HTERT RPE-1 (cell line): ENCODE measurements around the gene HEATR3.

Experiments used
- in situ Hi-C: fragments of 300-500 bp; cut with MboI; formaldehyde crosslinking; loops from 4 replicates; pipeline ENCODE4 v1.14.3; 2020; ENCODE audit warnings: low sequenced_read_pairs

The HEATR3 gene

DNA sequence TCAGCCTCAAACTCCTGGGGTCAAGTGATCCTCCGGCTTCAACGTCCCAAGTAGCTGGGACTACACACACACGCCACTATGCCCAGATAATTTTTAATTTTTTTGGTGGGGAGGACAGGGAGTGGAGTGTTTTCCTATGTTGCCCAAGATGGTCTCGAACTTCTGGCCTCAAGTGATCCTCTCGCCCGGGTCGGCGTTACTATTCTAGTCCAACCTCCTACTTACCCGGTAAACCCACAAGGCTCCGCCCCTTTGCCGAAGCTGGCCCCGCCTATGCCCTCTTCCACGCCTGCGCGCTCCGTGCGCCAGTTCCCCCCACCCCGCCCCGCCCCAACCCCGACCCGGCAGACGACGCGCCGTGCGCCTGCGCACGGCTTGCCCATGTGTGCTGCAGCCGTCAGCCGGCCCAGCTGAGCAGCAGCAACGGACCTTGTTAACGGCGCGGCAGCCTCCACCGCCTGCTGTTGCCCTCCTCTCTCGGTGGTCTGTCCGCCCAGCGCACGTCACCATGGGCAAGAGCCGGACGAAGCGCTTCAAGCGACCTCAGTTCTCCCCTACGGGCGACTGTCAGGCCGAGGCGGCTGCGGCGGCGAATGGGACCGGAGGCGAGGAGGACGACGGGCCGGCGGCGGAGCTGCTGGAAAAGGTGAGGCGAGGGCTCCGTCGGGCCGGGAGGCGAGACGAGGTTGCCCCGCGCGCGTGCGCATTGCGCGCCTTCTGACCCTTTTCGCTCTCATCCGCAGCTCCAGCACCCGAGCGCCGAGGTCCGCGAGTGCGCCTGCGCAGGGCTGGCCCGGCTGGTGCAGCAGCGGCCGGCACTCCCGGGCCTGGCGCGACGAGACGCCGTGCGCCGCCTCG, at the start of gene HEATR3:
TSS of gene HEATR3 (plus strand) at position 347 of the 858 bp plus-strand sequence. CDS start at position 509, 162 bp downstream.
- in situ Hi-C loops, result no loop called here

DNA sequence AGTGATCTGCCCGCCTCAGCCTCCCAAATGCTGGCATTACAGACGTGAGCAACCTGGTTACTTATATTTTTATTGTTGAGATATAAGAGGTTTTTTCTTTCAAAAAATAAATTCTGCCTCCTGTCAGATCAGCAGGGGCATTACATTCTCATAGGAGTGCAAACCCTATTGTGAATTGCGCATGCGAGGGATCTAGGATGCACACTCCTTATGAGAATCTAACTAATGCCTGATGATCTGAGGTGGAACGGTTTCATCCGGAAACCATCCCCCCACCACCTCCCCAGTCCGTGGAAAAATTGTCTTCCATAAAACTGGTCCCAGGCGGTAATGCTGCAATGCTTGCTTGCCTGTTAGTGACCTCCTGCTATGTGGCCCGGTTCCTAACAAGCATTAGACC, 48.2 kb upstream of the HEATR3 start:
- in situ Hi-C loops, result no loop called here

DNA sequence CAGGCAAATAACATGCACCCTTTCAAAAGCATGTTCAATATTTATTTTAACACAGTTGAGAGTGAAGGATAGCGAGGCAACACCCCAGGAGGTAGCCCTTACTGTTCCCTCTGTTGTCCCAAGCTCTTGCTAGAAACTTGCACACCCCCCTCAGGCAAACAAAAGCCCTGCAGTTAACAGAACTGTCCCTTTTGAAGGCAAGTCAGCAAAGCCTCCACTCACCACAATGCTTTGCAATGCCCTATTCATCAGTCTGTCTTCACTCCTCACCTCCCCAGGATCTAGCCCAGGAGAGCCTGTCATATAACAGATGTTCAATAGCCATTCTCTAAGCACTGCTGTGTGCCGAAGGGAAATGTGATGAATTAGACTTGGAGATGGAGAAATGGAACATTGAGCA, 44.2 kb upstream of the HEATR3 start:
- in situ Hi-C loops, result no loop called here

- in situ Hi-C loops, result no loop called here
Measured at GRCh38 chr16:50023641-50024040, 42.1 kb upstream of the HEATR3 start.

DNA sequence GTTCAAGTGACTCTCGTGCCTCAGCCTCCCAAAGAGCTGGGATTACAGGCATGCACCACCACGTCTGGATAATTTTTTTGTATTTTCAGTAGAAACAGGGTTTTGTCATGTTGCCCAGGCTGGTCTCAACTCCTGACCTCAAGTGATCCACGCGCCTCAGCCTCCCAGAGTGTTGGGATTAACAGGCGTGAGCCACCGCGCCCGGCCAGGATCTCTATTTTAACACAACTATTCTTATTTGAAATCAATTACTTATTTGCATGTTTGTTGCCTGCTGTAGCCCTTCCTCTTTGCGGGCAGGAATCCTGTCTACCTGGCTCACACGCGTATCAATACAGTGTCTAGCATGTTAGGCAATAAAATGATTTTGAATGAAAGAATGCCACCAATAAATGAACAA, 41.6 kb upstream of the HEATR3 start:
- in situ Hi-C loops, result no loop called here

- in situ Hi-C loops, result no loop called here
Measured at GRCh38 chr16:50024684-50025536, 40.9 kb upstream of the HEATR3 start, which contains the start of gene CNEP1R1. Gene CNEP1R1 (plus strand): TSS chr16:50025225. CDS start chr16:50025316, 91 bp downstream.

GRCh38 chr16:50025537-50025931, 40.2 kb upstream of the HEATR3 start:
- in situ Hi-C loops, result no loop called here

DNA sequence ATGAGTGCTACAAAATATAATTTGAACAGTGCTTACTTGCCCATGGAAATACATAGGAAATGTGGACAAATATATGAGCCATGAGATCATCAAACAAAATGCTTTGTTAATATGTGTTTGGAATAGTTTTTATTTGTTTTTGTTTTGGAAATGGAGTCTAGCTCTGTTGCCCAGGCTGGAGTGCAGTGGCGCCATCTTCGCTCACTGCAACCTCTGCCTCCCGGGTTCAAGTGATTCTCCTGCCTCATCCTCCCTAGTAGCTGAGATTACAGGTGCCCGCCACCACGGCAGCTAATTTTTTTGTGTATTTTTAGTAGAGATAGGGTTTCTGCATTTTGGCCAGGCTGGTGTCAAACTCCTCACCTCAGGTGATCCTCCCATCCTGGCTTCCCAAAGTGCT, 37.9 kb upstream of the HEATR3 start:
- in situ Hi-C loops, result no loop called here

- in situ Hi-C loops, result no loop called here
Measured at GRCh38 chr16:50035468-50035992, 30.2 kb upstream of the HEATR3 start.

GRCh38 chr16:50036426-50036825, 29.3 kb upstream of the HEATR3 start:
- in situ Hi-C loops, result no loop called here

DNA sequence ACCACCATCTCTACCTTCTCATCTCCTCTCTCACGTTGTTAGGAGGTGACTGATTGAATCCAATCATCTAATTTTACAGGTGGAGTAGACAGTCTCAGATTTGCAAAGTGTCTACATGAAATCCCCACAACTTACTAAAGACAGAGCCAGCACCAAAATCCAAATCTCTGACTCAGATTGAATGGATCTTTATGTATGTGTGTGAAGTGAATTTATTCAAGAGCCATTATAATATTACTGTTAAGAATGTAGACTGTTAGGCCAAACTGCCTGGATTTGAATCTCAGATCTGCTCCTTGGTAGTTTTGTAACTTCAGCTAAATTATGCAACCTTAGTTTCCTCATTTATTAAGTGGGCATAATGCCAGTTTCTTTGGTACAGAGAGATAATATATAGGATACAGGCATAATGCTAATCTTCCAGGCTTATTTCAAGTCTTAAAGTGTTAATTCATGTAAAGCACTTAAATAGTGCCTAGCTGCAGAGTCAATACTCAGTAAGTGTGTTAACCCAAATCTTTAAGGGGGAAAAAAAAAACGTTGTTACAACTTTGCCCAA, 28.0 kb upstream of the HEATR3 start:
- in situ Hi-C loops, result no loop called here

GRCh38 chr16:50038286-50038685, 27.5 kb upstream of the HEATR3 start:
- in situ Hi-C loops, result no loop called here

DNA sequence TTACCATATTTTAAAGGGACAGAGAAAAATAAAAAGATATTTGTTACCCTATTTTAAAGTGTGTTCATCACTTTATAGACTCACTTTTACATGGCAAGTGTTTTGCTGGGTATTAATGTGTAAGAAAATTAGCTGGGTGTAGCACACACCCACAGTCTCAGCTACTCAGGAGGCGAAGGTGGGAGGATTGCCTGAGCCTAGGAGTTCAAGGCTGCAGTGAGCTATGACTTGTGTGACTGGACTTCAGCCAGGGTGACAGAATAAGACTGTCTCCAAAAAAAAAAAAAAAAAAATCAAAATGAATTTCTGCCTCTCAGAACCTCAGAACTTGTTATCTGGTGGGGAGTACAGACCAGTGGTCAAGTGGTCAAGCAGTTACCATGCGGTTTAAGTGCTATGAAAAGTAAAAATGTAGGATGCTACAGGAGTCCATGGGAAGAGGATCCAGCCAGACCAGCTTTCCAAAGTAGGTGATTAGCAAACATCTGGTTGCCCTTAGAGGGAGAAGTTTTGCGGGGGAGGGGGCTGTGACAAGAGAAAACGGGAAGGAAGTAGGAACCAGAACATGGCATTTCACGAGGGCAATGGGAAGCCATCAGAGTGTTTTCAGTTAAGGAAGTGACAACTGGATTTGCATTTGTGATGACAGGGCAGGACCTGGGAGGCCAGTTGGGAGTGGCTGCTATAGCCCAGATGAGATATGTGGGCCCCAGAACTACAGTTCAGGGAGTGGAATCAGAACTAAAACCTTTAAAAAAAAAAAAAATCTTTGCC, 26.8 kb upstream of the HEATR3 start:
- in situ Hi-C loops, result no loop called here

GRCh38 chr16:50040018-50040417, 25.8 kb upstream of the HEATR3 start:
- in situ Hi-C loops, result no loop called here

DNA sequence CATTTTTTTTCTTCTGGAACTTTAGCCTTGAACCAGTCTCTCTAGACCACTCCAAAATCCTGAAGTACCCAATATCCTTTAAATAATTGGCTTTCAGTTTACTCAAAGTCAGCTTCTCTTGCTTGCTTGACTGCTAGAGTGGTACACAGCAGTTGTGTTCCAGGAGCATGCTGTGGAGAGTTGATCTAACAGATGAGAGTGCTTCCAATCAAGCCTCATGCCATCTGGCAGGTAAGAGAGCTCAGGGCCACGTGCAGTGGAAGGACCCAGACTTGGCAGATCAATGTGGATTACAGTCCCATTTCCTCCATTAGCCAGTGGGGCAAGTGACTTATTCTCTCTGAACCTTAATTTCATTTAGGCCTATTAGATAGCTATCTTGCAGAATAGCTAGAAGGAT, 25.1 kb upstream of the HEATR3 start:
- in situ Hi-C loops, result no loop called here

GRCh38 chr16:50043358-50043757, 22.4 kb upstream of the HEATR3 start:
- in situ Hi-C loops, result no loop called here

GRCh38 chr16:50045412-50045811, 20.4 kb upstream of the HEATR3 start:
- in situ Hi-C loops, result no loop called here

GRCh38 chr16:50046853-50047252, 18.9 kb upstream of the HEATR3 start:
- in situ Hi-C loops, result no loop called here

- in situ Hi-C loops, result no loop called here
Measured at GRCh38 chr16:50047864-50048263, 17.9 kb upstream of the HEATR3 start.

DNA sequence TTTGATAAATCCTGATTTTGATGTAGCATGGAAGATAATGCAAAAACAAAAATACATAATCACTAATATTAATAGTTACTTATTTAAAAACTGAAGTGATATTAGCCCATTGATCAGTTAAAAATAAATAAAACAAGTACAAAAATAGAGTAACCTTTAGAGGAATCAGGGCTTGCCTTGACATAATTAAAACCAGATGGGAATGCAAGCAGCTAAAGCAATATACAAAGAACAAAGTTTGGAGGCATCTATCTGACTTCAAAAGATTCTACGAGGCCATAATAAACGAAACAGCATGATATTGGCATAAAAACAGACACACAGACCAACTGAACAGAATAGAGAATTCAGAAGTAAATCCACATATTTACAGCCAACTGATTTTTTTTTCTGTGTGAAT, 15.0 kb upstream of the HEATR3 start:
- in situ Hi-C loops, result no loop called here

DNA sequence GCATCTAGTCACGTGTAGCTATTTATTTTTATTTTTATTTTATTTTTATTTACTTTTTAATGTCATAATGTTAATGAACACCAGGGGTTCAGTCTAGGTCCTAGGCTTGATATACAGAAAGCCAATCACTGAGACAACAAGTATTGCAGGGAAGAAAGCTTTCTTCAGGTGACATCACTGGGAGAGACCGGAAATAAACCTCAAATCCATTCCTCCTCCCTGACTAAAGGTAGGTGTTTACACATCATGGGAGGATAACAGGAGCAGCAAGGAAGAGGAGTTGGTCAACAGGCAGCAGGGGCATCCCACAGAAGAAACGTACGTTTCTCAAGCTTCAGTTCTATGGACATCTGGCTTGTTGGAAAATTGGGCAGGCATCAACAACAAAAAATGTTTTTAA, 9.5 kb upstream of the HEATR3 start:
- in situ Hi-C loops, result no loop called here
